GM21447 (cell line): ENCODE measurements around the gene PCSK5.

Experiments
- ATAC-seq: cut with Tn5 transposase; IDR thresholded peaks from one replicate; pipeline ENCODE4 v1.9.1; 2021; ENCODE audit not compliant: unreplicated experiment

Gene PCSK5

GRCh38 chr9:76373173-76373783 is 482.8 kb downstream of the PCSK5 start:
- ATAC-seq, result no peak

GRCh38 chr9:76373784-76374474 is 483.5 kb downstream of the PCSK5 start:
- no peak for ATAC-seq

GRCh38 chr9:76374783-76375559 is 484.5 kb downstream of the PCSK5 start:
- ATAC-seq, result no peak

- ATAC-seq, result no peak
Observed at GRCh38 chr9:76377791-76378190, 487.3 kb downstream of the PCSK5 start.

GRCh38 chr9:76378367-76379073 is 488.0 kb downstream of the PCSK5 start:
- ATAC-seq, result no peak

- ATAC-seq, result no peak
Observed at GRCh38 chr9:76379494-76379893, 489.0 kb downstream of the PCSK5 start.

GRCh38 chr9:76390656-76391055 is 500.2 kb downstream of the PCSK5 start:
- no peak for ATAC-seq

- peak; percentile 66 for ATAC-seq
Observed at GRCh38 chr9:76394195-76394959, 503.9 kb downstream of the PCSK5 start, which contains the start of gene RFK. TSS of gene RFK (minus strand) at chr9:76394426. CDS start at chr9:76394171, 255 bp downstream.

GRCh38 chr9:76394960-76395252 is 504.4 kb downstream of the PCSK5 start:
- peak; percentile 52 for ATAC-seq

GRCh38 chr9:76395381-76395780 is 504.9 kb downstream of the PCSK5 start:
- ATAC-seq, result no peak

GRCh38 chr9:76396144-76396543 is 505.7 kb downstream of the PCSK5 start:
- ATAC-seq, result no peak

GRCh38 chr9:76396597-76396996 is 506.1 kb downstream of the PCSK5 start:
- no peak for ATAC-seq

- no peak for ATAC-seq
Observed at GRCh38 chr9:76399856-76400255, 509.4 kb downstream of the PCSK5 start.

GRCh38 chr9:76400534-76401096 is 510.1 kb downstream of the PCSK5 start:
- no peak for ATAC-seq

GRCh38 chr9:76401176-76401575 is 510.7 kb downstream of the PCSK5 start:
- ATAC-seq, result no peak

GRCh38 chr9:76401580-76402354 is 511.3 kb downstream of the PCSK5 start:
- no peak for ATAC-seq

- ATAC-seq, result peak; percentile 95
Observed at GRCh38 chr9:76403352-76403751, 512.9 kb downstream of the PCSK5 start.

GRCh38 chr9:76404401-76404800 is 513.9 kb downstream of the PCSK5 start:
- ATAC-seq, result no peak

- no peak for ATAC-seq
Observed at GRCh38 chr9:76405340-76405739, 514.9 kb downstream of the PCSK5 start.

GRCh38 chr9:76405868-76406267 is 515.4 kb downstream of the PCSK5 start:
- ATAC-seq, result no peak
